HEK293T (cell line): ENCODE data around the gene TNRC18.

ENCODE experiments used
- ARNT ChIP-seq: fragments of 450-650 bp; IDR thresholded peaks from 2 replicates; pipeline ENCODE4 v1.6.1; 2017; ENCODE audit warnings: mild to moderate bottlenecking
- BHLHE40 ChIP-seq: fragments of 450-650 bp; IDR thresholded peaks from 2 replicates; pipeline ENCODE4 v1.6.1; 2016; ENCODE audit warnings: mild to moderate bottlenecking, moderate library complexity, borderline replicate concordance
- CTBP1 ChIP-seq: fragments of 450-650 bp; IDR thresholded peaks from 2 replicates; pipeline ENCODE4 v1.6.1; 2016; ENCODE audit warnings: borderline replicate concordance
- ELF4 ChIP-seq: fragments of 450-650 bp; IDR thresholded peaks from 2 replicates; pipeline ENCODE4 v1.6.1; 2017; ENCODE audit warnings: antibody characterized with exemption
- FOXA1 ChIP-seq: fragments of 450-650 bp; IDR thresholded peaks from 2 replicates; pipeline ENCODE4 v1.6.1; 2016; ENCODE audit warnings: mild to moderate bottlenecking
- FOXK2 ChIP-seq: fragments of 450-650 bp; IDR thresholded peaks from 2 replicates; pipeline ENCODE4 v1.6.1; 2016; ENCODE audit warnings: mild to moderate bottlenecking
- FOXM1 ChIP-seq: fragments of 450-650 bp; IDR thresholded peaks from 2 replicates; pipeline ENCODE4 v1.6.1; 2017; ENCODE audit warnings: mild to moderate bottlenecking, borderline replicate concordance
- HDGF ChIP-seq: fragments of 450-650 bp; IDR thresholded peaks from 2 replicates; pipeline ENCODE4 v1.6.1; 2017; ENCODE audit warnings: antibody characterized with exemption, borderline replicate concordance
- NFRKB ChIP-seq: fragments of 450-650 bp; IDR thresholded peaks from 2 replicates; pipeline ENCODE4 v1.6.1; 2016; ENCODE audit warnings: mild to moderate bottlenecking, moderate library complexity
- SP1 ChIP-seq: fragments of 450-650 bp; IDR thresholded peaks from 2 replicates; pipeline ENCODE4 v1.6.1; 2017
- SUZ12 ChIP-seq: fragments of 450-650 bp; IDR thresholded peaks from 2 replicates; pipeline ENCODE4 v1.6.1; 2016; ENCODE audit warnings: mild to moderate bottlenecking
- TARDBP ChIP-seq: fragments of 450-650 bp; IDR thresholded peaks from 2 replicates; pipeline ENCODE4 v1.6.1; 2016
- ZNF384 ChIP-seq: fragments of 450-650 bp; IDR thresholded peaks from 2 replicates; pipeline ENCODE4 v1.6.1; 2016

GRCh38 chr7:5456409-5456808 lies 32.8 kb upstream of the TNRC18 start:
- no peak for TF ChIP-seq HDGF
- TF ChIP-seq BHLHE40, result no peak
- no peak for TF ChIP-seq FOXM1
- no peak for TF ChIP-seq TARDBP
- TF ChIP-seq ELF4, result no peak
- TF ChIP-seq SP1, result no peak
- no peak for TF ChIP-seq CTBP1
- TF ChIP-seq FOXA1, result no peak
- no peak for TF ChIP-seq FOXK2
- no peak for TF ChIP-seq ARNT
- TF ChIP-seq SUZ12, result no peak
- TF ChIP-seq NFRKB, result no peak
- no peak for TF ChIP-seq ZNF384
